ENCODE measurements around the gene SNRPA1. TPM values are rescaled to one million over a fixed set of nuclear protein-coding genes. Genes with fewer than 3 reads are reported as not detected.

The SNRPA1 gene
- polyA plus RNA-seq, 1 experiment: 57.0 TPM

DNA sequence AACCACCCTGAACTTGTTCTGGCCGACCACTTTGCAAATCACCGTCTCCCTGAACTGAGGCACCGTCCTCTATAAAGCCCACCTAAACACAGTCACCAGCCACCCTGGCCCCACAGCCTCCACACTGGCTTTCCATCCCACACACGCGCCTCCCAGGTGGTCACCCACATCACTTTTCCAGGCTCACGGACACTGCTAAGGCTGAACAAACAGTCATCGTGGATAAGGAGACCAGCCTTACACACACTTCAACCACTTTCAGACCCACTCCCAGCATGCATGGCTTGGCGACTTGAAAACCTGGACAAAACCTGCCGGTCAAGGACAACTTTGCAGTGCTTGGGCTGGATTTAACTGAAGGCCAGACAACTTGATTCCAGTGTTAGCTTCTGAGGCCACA is 51.6 kb downstream of the SNRPA1 start:
- no peaks in the 10 kb centered on the region for H3K27me3 ChIP-seq (ENCODE audit: control insufficient read depth, insufficient read depth, low read length)
- H3K27ac ChIP-seq (ENCODE audit: low read depth, low read length): no peak overlapping the region
- ChIA-PET POLR2A (no interaction called here), CTCF (interaction anchor here (1.0 to 1.2 kb wide), 3 partner anchors 228 to 235 kb away, joined by 3 to 5 read pairs (median 5); no protein-coding TSS in a partner anchor)
- no peak overlapping the region for H3K4me3 ChIP-seq (ENCODE audit: low read depth, low read length)
- no peaks in the 10 kb centered on the region for H3K9me3 ChIP-seq (ENCODE audit: control insufficient read depth, insufficient read depth, low read length)
- DNase-seq (ENCODE audit: low read depth, low spot score): no peak
- TF ChIP-seq, protein P1, sequence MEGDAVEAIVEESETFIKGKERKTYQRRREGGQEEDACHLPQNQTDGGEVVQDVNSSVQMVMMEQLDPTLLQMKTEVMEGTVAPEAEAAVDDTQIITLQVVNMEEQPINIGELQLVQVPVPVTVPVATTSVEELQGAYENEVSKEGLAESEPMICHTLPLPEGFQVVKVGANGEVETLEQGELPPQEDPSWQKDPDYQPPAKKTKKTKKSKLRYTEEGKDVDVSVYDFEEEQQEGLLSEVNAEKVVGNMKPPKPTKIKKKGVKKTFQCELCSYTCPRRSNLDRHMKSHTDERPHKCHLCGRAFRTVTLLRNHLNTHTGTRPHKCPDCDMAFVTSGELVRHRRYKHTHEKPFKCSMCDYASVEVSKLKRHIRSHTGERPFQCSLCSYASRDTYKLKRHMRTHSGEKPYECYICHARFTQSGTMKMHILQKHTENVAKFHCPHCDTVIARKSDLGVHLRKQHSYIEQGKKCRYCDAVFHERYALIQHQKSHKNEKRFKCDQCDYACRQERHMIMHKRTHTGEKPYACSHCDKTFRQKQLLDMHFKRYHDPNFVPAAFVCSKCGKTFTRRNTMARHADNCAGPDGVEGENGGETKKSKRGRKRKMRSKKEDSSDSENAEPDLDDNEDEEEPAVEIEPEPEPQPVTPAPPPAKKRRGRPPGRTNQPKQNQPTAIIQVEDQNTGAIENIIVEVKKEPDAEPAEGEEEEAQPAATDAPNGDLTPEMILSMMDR (IDR thresholded peaks at IDR 0.05; ENCODE audit: low read depth, low read length): no peak

DNA sequence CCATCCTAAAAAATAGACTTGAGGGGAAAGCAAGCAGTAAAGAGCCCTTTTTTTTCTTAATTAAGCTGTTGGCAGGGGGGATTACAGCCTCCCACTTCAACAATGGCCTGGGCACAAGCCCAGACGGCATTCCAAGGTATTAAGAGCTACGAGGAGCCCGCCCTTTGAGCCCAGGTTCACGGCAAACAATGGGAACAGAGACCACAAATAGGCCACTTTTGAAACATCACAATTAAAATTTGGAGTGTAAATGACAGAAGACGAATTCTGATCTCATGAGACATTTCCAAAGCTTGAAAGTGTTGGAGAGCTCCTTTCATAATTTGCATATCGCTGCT is 52.1 kb downstream of the SNRPA1 start:
- TF ChIP-seq, protein P1 (IDR thresholded peaks at IDR 0.05; ENCODE audit: low read depth, low read length): no peak
- H3K27me3 ChIP-seq (ENCODE audit: control insufficient read depth, insufficient read depth, low read length): no peaks in the 10 kb centered on the region
- H3K27ac ChIP-seq (ENCODE audit: low read depth, low read length): no peak overlapping the region
- no peak for DNase-seq (ENCODE audit: low read depth, low spot score)
- no peak overlapping the region for H3K4me3 ChIP-seq (ENCODE audit: low read depth, low read length)
- POLR2A ChIA-PET: no interaction called here
- H3K9me3 ChIP-seq (ENCODE audit: control insufficient read depth, insufficient read depth, low read length): no peaks in the 10 kb centered on the region
- CTCF ChIA-PET: interaction anchor here (1.2 kb wide), 2 partner anchors 229 to 234 kb away, joined by 5 read pairs; no protein-coding TSS in a partner anchor

DNA sequence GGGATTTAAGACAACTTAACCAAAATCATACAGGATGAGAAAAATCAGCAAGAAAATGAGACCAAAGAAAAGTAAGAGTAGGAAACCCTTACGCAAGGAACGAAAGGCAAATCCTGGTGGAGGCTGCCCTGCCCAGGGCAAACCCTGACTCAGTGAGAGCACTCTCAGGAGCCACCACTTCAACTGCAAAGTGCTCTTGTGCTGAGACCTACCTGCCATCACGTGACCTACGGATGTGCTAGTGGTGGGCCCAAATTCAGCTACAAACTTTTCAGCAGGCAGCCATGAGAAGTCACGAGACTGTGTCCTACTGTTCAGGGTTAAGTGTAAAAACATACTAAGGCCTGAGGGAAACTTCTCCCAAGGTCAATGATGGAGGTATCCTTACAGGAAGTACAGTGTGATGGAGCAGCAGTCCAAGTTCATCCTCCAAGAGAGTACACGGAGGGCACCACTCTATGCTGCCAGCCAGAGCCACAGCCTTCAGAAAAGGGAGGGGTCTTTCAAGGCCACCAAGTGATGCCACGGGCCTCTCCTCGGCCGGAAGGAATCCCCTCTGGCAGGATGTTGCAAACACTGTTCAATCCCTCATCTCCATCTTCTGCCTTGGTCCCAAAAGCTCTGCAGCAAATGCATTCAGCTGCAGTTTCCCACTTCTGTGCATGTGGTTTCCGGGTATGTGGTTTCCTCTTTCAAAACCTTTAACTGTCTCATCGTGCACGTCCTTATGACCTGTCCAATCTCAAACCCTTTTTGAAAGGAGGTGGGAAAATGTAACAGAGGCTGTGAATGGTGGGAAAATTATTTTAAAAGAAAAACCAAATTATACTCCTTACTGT is 52.7 kb downstream of the SNRPA1 start:
- DNase-seq (ENCODE audit: low read depth, low spot score): no peak
- H3K4me3 ChIP-seq (ENCODE audit: low read depth, low read length): no peak overlapping the region
- CTCF ChIA-PET: interaction anchor here (0.6 to 1.2 kb wide), 4 partner anchors 15 to 234 kb away, joined by 3 to 5 read pairs (median 4); no protein-coding TSS in a partner anchor
- POLR2A ChIA-PET: no interaction called here
- H3K27me3 ChIP-seq (ENCODE audit: control insufficient read depth, insufficient read depth, low read length): no peaks in the 10 kb centered on the region
- H3K9me3 ChIP-seq (ENCODE audit: control insufficient read depth, insufficient read depth, low read length): no peaks in the 10 kb centered on the region
- no peak overlapping the region for H3K27ac ChIP-seq (ENCODE audit: low read depth, low read length)
- TF ChIP-seq, protein P1 (IDR thresholded peaks at IDR 0.05; ENCODE audit: low read depth, low read length): no peak

DNA sequence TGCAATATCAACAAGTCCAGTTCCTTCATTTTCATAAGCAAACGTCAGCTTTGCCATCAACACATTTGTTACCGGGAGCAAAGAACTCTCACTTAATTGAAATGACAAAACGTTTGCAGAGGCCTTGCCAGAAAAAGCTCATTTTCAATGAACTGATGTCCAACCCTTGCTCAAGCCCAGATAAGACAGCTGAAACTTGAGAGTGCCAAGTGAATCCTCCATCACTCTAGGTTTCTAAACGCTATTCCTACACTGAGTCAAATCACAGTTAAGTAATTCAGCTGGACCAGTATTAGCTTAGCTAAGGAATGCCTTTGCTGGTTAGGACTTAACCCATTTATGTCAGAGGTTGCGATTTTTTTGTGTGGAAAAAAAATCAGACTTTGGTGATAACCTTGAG is 54.7 kb downstream of the SNRPA1 start:
- TF ChIP-seq, protein P1 (IDR thresholded peaks at IDR 0.05; ENCODE audit: low read depth, low read length): no peak
- no peak overlapping the region for H3K27ac ChIP-seq (ENCODE audit: low read depth, low read length)
- ChIA-PET POLR2A (interaction anchor here (0.6 to 2.0 kb wide), 4 partner anchors 11 to 170 kb away, joined by 3 to 6 read pairs (median 3); partner anchors contain the start of gene CHSY1), CTCF (interaction anchor here (1.2 to 1.7 kb wide), 3 partner anchors 19 to 232 kb away, joined by 3 to 4 read pairs (median 3); no protein-coding TSS in a partner anchor)
- H3K9me3 ChIP-seq (ENCODE audit: control insufficient read depth, insufficient read depth, low read length): no peaks in the 10 kb centered on the region
- DNase-seq (ENCODE audit: low read depth, low spot score): no peak
- no peak overlapping the region for H3K4me3 ChIP-seq (ENCODE audit: low read depth, low read length)
- H3K27me3 ChIP-seq (ENCODE audit: control insufficient read depth, insufficient read depth, low read length): no peaks in the 10 kb centered on the region

DNA sequence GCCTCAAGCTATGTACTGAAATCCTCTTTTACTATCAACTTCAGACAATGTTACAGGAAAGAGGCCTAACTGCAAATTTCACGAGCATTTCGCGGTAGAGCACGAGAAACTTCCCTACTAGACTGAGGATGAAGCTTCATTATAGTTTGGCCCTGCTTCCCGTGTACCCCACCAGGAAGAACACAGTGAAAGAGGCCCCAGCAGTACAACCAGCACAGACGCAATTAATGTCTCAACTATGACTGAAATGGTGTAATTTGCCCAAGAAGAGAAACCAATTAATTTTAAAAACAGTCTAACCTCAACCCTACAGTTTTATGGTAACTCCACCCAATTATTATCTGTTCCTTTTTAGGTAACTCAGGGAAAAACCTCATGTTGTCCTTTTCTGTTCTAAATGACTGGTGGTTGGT is 55.3 kb downstream of the SNRPA1 start:
- Histone ChIP-seq H3K4me3 (ENCODE audit: low read depth, low read length) (no peak overlapping the region), H3K9me3 (ENCODE audit: control insufficient read depth, insufficient read depth, low read length) (no peaks in the 10 kb centered on the region), H3K27me3 (ENCODE audit: control insufficient read depth, insufficient read depth, low read length) (no peaks in the 10 kb centered on the region), H3K27ac (ENCODE audit: low read depth, low read length) (no peak overlapping the region)
- ChIA-PET POLR2A (interaction anchor here (0.6 to 2.0 kb wide), 4 partner anchors 12 to 169 kb away, joined by 3 to 6 read pairs (median 3); partner anchors contain the start of gene CHSY1), CTCF (interaction anchor here (0.6 to 1.7 kb wide), 4 partner anchors 18 to 234 kb away, joined by 3 to 4 read pairs (median 4); no protein-coding TSS in a partner anchor)
- TF ChIP-seq, protein P1 (IDR thresholded peaks at IDR 0.05; ENCODE audit: low read depth, low read length): no peak
- no peak for DNase-seq (ENCODE audit: low read depth, low spot score)
